ENCODE data around the gene GP1BA. TPM values are rescaled to one million over a fixed set of nuclear protein-coding genes. Genes with fewer than 3 reads are reported as not detected.

The GP1BA gene
- total RNA-seq, 1 experiment from 2014 or later = not detected

- intact Hi-C loops (cut with micrococcal nuclease; ENCODE audit: unreplicated experiment) = no loop called here
- CTCF ChIA-PET = interaction anchor here (0.6 kb wide), 1 partner anchor 813 kb away, joined by 3 read pairs; no protein-coding TSS in a partner anchor
- no peaks in the 10 kb centered on the region for H3K9me3 ChIP-seq (ENCODE audit: low read depth, low read length, poor library complexity, severe bottlenecking)
Measured at GRCh38 chr17:4887581-4887980, 44.5 kb upstream of the GP1BA start.

GRCh38 chr17:4891411-4892410 lies 40.4 kb upstream of the GP1BA start:
- ChIA-PET POLR2A (ENCODE audit: low non-redundant PET) (no interaction called here), CTCF (interaction anchor here (0.6 kb wide), 1 partner anchor 181 kb away, joined by 4 read pairs; the partner anchor contains the start of gene ARRB2)
- intact Hi-C loops (cut with micrococcal nuclease; ENCODE audit: unreplicated experiment) = no loop called here
- DNase-seq (ENCODE audit: low spot score) = no peak
- no peaks in the 10 kb centered on the region for H3K4me1 ChIP-seq (ENCODE audit: insufficient read depth, low read length, poor library complexity, severe bottlenecking)
- H3K36me3 ChIP-seq (ENCODE audit: insufficient read depth, low read length, poor library complexity, severe bottlenecking) = peaks cover 56% of the 10 kb centered on the region
- H3K9me3 ChIP-seq (ENCODE audit: low read depth, low read length, poor library complexity, severe bottlenecking) = no peaks in the 10 kb centered on the region
- H3K27ac ChIP-seq (ENCODE audit: low read depth, low read length, poor library complexity, severe bottlenecking) = no peak overlapping the region
- H3K27me3 ChIP-seq (replicated peaks; ENCODE audit: insufficient read depth, low read depth, low read length, poor library complexity) = no peaks in the 10 kb centered on the region
- no peak overlapping the region for H3K4me3 ChIP-seq (ENCODE audit: low read depth, low read length, poor library complexity, severe bottlenecking)
- no peak for TF ChIP-seq CTCF (conservative IDR thresholded peaks at IDR 0.05; ENCODE audit: low read depth, low read length)
- TF ChIP-seq EZH2 (IDR thresholded peaks at IDR 0.05; ENCODE audit: borderline replicate concordance, low read depth, low read length, poor library complexity, severe bottlenecking) = no peak
- no TSS peak for BruUV-seq (replicated peaks)

More at GRCh38 chr17:4887581-4887980, 44.5 kb upstream of the GP1BA start:
- no peak for DNase-seq (ENCODE audit: low spot score)
- Histone ChIP-seq H3K27me3 (replicated peaks; ENCODE audit: insufficient read depth, low read depth, low read length, poor library complexity) (no peaks in the 10 kb centered on the region), H3K27ac (ENCODE audit: low read depth, low read length, poor library complexity, severe bottlenecking) (no peak overlapping the region), H3K36me3 (ENCODE audit: insufficient read depth, low read length, poor library complexity, severe bottlenecking) (peaks cover 53% of the 10 kb centered on the region), H3K4me1 (ENCODE audit: insufficient read depth, low read length, poor library complexity, severe bottlenecking) (no peaks in the 10 kb centered on the region), H3K4me3 (ENCODE audit: low read depth, low read length, poor library complexity, severe bottlenecking) (no peak overlapping the region)
- TF ChIP-seq EZH2 (IDR thresholded peaks at IDR 0.05; ENCODE audit: borderline replicate concordance, low read depth, low read length, poor library complexity, severe bottlenecking) (no peak), CTCF (conservative IDR thresholded peaks at IDR 0.05; ENCODE audit: low read depth, low read length) (no peak)
- no TSS peak for BruUV-seq (replicated peaks)
- POLR2A ChIA-PET (ENCODE audit: low non-redundant PET) = no interaction called here

- CTCF ChIA-PET = no interaction called here
- H3K4me3 ChIP-seq (ENCODE audit: low read depth, low read length, poor library complexity, severe bottlenecking) = no peak overlapping the region
Measured at GRCh38 chr17:4892499-4893221, 39.4 kb upstream of the GP1BA start.

More at GRCh38 chr17:4892499-4893221, 39.4 kb upstream of the GP1BA start:
- no peak for DNase-seq (ENCODE audit: low spot score)
- intact Hi-C loops (cut with micrococcal nuclease; ENCODE audit: unreplicated experiment) = no loop called here
- peaks cover 53% of the 10 kb centered on the region for H3K36me3 ChIP-seq (ENCODE audit: insufficient read depth, low read length, poor library complexity, severe bottlenecking)
- TF ChIP-seq CTCF (conservative IDR thresholded peaks at IDR 0.05; ENCODE audit: low read depth, low read length) (no peak), EZH2 (IDR thresholded peaks at IDR 0.05; ENCODE audit: borderline replicate concordance, low read depth, low read length, poor library complexity, severe bottlenecking) (no peak)
- no peaks in the 10 kb centered on the region for H3K4me1 ChIP-seq (ENCODE audit: insufficient read depth, low read length, poor library complexity, severe bottlenecking)
- H3K27me3 ChIP-seq (replicated peaks; ENCODE audit: insufficient read depth, low read depth, low read length, poor library complexity) = no peaks in the 10 kb centered on the region
- H3K9me3 ChIP-seq (ENCODE audit: low read depth, low read length, poor library complexity, severe bottlenecking) = no peaks in the 10 kb centered on the region
- no peak overlapping the region for H3K27ac ChIP-seq (ENCODE audit: low read depth, low read length, poor library complexity, severe bottlenecking)
- BruUV-seq (replicated peaks) = no TSS peak
- POLR2A ChIA-PET (ENCODE audit: low non-redundant PET) = no interaction called here
